ENCODE data around the gene ARRDC5.
"Not testable (repeated sequence)": the region's sequence is repeated elsewhere in the genome, so short reads cannot be mapped to it uniquely, and the experiment has no call there.

ARRDC5 gene

DNA sequence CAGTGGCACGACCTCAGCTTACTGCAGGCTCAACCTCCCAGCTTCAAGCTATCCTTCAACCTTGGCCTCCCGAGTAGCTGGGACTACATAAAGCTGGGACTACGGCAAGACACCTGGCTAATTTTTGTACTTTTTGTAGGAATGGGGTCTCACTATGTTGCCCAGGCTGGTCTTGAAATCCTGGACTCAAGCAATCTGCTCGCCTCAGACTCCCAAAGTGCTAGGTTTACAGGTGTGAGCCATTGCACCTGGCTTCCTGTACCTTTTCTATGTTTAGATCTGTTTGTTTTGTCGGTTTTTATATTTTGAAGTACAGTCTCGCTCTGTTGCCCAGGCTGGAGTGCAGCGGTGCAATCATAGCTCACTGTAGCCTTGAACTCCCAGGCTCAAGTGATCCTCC is 53.7 kb downstream of the ARRDC5 start:
- H3K27me3 ChIP-seq: no peaks in the 10 kb centered on the region
- DNase-seq: no peak
- no peaks in the 10 kb centered on the region for H3K9me3 ChIP-seq
- TF ChIP-seq, protein P1, sequence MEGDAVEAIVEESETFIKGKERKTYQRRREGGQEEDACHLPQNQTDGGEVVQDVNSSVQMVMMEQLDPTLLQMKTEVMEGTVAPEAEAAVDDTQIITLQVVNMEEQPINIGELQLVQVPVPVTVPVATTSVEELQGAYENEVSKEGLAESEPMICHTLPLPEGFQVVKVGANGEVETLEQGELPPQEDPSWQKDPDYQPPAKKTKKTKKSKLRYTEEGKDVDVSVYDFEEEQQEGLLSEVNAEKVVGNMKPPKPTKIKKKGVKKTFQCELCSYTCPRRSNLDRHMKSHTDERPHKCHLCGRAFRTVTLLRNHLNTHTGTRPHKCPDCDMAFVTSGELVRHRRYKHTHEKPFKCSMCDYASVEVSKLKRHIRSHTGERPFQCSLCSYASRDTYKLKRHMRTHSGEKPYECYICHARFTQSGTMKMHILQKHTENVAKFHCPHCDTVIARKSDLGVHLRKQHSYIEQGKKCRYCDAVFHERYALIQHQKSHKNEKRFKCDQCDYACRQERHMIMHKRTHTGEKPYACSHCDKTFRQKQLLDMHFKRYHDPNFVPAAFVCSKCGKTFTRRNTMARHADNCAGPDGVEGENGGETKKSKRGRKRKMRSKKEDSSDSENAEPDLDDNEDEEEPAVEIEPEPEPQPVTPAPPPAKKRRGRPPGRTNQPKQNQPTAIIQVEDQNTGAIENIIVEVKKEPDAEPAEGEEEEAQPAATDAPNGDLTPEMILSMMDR (IDR thresholded peaks at IDR 0.05; ENCODE audit: low read depth, low read length): no peak
- no peak overlapping the region for H3K4me3 ChIP-seq (ENCODE audit: low read depth, low read length)
- no peaks in the 10 kb centered on the region for H3K36me3 ChIP-seq
- H3K4me1 ChIP-seq: no peaks in the 10 kb centered on the region

DNA sequence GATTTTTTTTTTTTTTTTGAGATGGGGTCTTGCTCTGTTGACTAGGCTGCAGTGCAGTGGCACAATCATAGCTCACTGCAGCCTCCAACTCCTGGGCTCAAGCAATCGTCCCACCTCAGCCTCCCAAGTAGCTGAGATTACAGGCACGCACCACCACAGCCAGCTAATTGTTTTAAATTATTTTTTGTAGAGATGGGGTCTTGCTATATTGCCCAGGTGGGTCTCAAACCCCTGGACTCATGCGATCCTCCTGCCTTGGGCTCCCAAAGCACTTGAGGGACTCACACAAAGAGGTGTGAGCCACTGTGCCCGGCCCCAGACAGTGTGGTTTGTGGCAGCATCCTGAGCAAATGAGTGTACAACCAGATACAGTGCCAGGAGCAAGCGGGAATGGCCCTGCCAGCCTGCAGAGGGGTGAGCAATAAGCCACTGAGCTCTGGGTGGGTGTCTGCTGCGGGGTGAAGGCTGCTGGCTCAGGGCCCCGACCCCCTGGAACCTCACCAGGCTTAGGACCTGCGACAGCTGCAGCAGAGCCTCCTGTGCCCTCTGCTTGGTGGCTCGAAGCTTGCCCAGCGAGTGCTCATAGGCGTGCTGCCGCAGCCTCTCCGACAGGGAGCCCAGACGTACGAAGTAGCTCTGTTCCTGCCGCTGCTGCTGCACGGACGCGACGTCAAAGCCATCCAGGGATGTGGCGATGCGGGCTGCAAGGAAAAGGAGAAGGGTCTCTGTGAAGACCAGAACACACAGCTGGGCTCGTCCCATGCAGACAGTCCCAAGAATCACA is 55.3 kb downstream of the ARRDC5 start:
- Histone ChIP-seq H3K36me3 (no peaks in the 10 kb centered on the region), H3K9me3 (no peaks in the 10 kb centered on the region), H3K27me3 (no peaks in the 10 kb centered on the region), H3K4me1 (0 out of 2 replicates have a peak, but pooled peaks cover 3% of the 10 kb centered on the region), H3K4me3 (ENCODE audit: low read depth, low read length) (no peak overlapping the region)
- no peak for DNase-seq
- TF ChIP-seq, protein P1 (IDR thresholded peaks at IDR 0.05; ENCODE audit: low read depth, low read length): no peak

DNA sequence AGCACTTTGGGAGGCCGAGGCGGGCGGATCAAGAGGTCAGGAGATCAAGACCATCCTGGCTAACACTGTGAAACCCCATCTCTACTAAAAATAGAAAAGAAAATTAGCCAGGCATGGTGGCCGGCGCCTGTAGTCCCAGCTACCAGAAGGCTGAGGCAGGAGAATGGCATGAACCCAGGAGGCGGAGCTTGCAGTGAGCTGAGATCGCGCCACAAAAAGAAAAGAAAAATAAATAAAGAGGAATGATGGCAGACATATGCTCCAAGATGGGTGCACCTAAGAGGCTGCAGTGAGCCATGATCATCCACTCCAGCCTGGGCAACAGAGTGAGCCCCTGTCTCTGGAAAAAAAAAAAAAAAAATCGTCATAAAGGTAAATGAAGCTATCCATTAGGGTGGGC is 56.7 kb downstream of the ARRDC5 start:
- not testable (repeated sequence) for H3K4me1 ChIP-seq; H3K4me3 ChIP-seq (ENCODE audit: low read depth, low read length); H3K36me3 ChIP-seq; H3K9me3 ChIP-seq; DNase-seq; H3K27me3 ChIP-seq

DNA sequence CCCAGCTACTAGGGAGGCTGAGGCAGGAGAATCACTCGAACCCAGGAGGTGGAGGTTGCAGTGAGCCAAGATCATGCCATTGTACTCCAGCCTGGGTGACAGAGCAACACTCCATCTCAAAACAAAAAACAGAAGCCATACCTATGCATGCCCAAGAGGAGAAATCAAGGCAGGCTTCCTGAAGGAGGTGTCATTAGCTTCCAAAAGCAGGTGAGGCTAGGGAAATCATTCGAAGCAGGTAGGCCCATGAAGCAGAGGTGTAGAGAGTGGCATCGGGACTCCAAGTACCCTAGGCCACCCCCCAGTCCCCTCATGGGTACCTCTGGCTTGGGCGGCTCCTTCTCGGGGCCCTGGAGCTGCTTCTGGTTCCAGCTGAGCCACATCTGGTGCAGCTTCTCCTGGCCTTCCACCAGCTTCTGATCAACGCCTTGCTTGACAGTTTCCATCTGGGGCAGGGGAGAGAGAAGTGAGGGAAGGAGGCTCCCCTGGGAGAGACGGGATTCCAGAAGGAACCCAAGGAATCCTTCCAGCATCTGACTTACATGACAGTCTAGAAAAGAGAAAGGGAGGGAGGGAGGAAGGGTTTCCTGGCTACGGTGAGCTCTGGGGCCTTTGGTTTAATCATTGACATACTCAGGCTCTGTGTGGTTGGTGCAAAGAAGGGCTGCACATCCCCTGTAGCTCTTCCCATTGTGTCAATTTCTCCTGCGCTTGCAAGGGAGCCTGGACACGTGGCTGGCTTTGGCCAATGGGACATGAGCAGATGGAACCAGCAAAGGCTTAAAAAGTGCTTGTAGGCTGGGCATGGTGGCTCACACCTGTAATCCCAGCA is 58.1 kb downstream of the ARRDC5 start:
- H3K9me3 ChIP-seq: no peaks in the 10 kb centered on the region
- TF ChIP-seq, protein P1 (IDR thresholded peaks at IDR 0.05; ENCODE audit: low read depth, low read length): no peak
- no peaks in the 10 kb centered on the region for H3K36me3 ChIP-seq
- 0 out of 2 replicates have a peak, but pooled peaks cover 3% of the 10 kb centered on the region for H3K4me1 ChIP-seq
- H3K27me3 ChIP-seq: no peaks in the 10 kb centered on the region
- DNase-seq: no peak
- H3K4me3 ChIP-seq (ENCODE audit: low read depth, low read length): no peak overlapping the region

DNA sequence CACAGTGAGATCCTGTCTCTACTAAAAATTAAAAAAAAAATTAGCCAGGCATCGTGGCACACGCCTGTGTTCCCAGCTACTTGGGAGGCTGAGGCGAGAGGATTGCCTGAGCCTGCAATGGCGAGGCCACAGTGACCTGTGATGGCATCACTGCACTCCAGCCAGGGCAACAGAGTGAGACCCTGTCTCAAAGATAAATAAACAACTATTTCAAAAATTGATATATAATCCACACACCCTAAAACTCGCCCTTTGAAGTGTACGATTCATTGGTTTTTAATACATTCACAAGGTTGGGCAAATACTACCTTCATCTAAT is 59.1 kb downstream of the ARRDC5 start:
- H3K36me3 ChIP-seq: no peaks in the 10 kb centered on the region
- no peak overlapping the region for H3K4me3 ChIP-seq (ENCODE audit: low read depth, low read length)
- no peaks in the 10 kb centered on the region for H3K9me3 ChIP-seq
- DNase-seq: no peak
- 0 out of 2 replicates have a peak, but pooled peaks cover 3% of the 10 kb centered on the region for H3K4me1 ChIP-seq
- TF ChIP-seq, protein P1 (IDR thresholded peaks at IDR 0.05; ENCODE audit: low read depth, low read length): no peak
- H3K27me3 ChIP-seq: no peaks in the 10 kb centered on the region
